C1 segment of cervical spinal cord (tissue), 14 donors: ENCODE data around the gene FBLN2.
A peak's percentile ranks its signal among the peaks of the same experiment; 100 is the strongest.
"Not testable (repeated sequence)": the region's sequence is repeated elsewhere in the genome, so short reads cannot be mapped to it uniquely, and the experiment has no call there.

Experiments
- DNase-seq, 14 donors: peaks; one replicate each; lab custom pipeline; 2025; lab: John Stamatoyannopoulos, UW

Gene FBLN2

DNA sequence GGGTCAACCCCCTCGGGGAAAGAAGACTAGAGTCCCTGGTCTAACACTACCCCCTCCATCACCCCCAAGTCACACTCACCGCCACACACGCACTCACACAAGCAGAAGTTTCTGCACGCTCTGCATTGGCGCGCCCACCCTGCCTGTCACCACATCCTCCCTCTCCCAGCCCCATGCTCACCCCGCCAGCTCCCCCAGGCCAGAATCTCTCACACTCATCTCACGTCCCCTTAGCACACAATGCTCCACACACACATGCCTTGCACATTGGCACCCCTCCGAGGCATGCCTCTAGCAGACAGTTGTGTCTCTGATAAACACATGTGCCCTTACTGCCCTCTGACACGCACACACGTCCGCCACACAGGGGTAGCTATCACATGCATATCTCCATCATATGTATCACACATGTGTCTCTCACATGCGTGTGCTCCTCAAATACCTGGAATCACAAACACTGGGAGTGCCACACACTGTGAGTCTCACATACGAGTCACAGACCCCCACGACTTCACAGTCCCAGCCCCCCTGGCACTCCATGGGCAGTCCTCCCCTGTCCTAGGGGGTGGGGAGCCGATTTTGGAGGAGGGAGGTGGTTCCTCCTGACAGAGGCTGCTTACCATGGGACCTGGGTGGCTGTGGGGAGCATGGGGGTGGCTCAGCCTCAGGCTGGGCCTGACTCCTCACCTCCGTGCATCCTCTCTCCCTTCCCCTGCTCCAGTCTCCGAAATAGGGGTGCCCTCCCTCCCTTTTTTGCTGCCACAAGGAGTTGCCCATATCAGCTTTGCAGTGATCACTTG lies 898 bp downstream of the FBLN2 start:
- no peak for DNase-seq

GRCh38 chr3:13550423-13550690 lies 1.4 kb downstream of the FBLN2 start:
- no peak for DNase-seq

- DNase-seq = no peak
Observed at GRCh38 chr3:13550791-13551360, 2.0 kb downstream of the FBLN2 start.

GRCh38 chr3:13552857-13553652 lies 4.1 kb downstream of the FBLN2 start:
- DNase-seq = peak in 2 of 14 donors; percentile 22 to 24

DNA sequence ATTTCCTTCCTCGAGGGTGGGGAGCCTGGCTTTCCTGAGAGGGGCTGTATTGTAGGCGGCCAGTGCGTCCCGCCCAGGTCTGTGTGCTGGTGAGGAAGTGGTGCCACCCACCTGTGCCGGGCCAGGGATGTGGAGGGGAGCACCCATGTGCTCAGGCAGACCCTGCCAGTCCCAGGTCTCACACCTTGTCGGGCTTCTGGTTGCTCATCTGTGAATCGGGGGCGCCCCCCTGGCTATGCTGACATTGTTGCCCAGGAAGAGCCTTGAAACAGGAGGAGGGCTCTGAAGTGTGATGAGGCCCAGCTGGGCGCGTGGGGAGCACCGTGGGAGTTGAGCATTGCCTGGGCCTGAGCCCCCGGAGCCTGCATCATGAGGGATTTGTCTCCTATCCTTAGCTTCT lies 4.8 kb downstream of the FBLN2 start:
- DNase-seq = no peak

GRCh38 chr3:13555753-13556152 lies 6.8 kb downstream of the FBLN2 start:
- DNase-seq = no peak

- DNase-seq = no peak
Observed at GRCh38 chr3:13556207-13556606, 7.3 kb downstream of the FBLN2 start.

DNA sequence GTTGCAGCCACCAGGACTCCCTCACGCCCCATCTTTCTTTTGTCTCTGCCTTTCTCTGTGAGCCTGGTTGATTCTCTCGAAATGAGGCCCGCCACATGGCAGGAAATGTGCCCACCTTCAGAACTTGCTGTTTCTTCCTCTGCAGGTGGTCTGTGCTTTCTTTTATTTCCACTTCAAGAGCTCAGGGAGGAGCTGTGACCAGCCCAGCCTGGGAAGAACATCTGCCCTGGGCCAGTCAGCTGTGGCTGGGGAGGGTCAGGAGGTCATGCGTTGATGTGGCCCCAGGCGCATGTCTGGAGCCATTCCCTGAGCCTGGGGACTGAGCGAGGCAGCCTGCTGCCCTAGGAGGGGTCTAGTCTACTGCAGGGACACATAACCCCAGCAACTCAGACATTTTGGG lies 8.0 kb downstream of the FBLN2 start:
- no peak for DNase-seq

GRCh38 chr3:13557417-13557816 lies 8.5 kb downstream of the FBLN2 start:
- no peak for DNase-seq

- DNase-seq = no peak
Observed at GRCh38 chr3:13557926-13558325, 9.0 kb downstream of the FBLN2 start.

GRCh38 chr3:13558651-13559050 lies 9.7 kb downstream of the FBLN2 start:
- DNase-seq = no peak

DNA sequence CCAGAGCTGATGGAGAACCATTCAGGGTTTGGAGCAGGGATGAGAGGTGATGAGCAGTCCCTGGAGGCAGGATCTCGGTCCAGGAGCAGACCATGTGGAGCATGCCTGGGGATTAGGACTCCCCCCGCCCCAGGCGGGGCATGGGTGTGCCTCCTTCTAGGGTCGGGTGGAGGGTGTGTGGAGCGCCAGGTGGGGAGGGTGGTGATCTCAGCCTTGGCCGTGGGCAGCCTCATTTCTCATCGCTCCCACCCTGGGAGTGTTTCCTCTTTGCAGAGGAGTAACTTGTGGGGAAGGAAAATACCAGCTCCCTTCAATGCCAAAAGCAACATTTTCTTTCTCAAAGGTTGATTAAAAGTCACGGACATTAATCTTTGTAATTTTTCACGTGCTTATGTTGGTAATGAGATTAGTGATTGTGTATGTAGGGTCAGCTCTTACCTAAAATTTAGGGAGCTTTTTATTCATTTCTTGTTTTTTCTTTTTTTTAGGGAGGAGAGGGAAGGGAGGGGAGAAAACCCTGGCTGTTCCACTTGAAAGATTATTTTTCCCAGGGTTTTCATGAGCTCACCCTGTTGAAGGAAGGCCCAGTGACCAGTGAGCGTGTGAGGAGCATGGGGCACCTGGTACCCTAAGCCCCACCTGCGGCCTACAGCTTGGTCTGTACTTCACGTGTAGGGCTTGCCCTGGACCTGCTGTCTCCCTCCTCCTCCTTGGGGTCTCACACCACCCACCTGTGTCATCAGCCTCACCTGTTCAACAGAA lies 11.0 kb downstream of the FBLN2 start:
- DNase-seq = no peak

DNA sequence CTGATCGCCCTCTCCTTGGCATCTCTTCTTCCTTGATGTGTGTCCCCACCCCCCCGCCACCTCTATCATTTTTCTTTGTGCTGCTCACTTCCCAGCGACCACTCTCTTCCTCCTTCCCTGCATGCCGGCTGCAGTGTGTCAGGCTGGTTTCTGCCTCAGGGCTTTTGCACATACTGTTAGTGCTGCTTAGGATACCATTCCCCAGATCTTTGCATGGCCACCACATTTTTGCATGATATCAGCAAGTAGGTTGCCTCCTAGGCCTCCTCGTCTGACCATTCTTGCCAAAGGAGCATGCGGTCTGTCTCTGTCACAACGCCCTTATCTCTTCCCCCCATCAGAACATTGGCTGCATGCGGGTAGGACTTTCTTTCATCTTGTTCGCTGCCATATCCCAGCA lies 12.5 kb downstream of the FBLN2 start:
- no peak for DNase-seq

GRCh38 chr3:13561967-13562366 lies 13.0 kb downstream of the FBLN2 start:
- DNase-seq = no peak

DNA sequence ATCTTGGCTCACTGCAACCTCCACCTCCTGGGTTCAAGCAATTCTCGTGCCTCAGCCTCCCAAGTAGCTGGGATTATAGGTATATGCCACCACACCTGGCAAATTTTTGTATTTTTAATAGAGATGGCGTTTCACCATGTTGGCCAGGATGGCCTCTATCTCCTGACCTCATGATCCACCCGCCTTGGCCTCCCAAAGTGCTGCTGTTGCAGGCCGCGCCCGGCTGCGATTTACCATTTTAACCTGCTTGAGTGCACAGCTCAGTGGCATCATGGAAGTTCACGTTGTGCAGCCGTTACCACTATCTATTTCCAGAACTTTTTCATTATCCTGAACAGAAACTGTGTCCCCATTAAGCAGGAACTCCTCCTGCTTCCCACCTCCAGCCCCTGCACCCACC lies 13.5 kb downstream of the FBLN2 start:
- not testable (repeated sequence) for DNase-seq

DNA sequence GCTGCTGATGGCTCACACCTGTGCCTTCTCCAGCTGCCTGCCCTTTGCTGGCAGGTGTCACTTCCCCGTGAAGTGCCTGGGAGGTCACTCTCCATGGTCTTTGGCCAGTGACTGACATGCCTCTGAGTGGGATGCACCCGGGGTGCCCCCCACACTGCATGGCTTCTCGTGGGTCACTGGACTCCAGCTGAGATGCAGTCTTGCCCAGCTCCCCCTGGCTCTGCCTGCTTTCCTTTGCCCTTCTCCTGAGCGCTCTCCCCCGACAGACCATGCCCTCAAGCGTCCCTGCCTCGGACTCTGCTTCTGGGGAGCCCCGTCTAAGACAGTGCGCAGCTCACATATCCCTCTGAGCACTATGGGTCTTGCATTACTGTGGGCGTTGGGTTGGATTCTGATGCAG lies 14.4 kb downstream of the FBLN2 start:
- no peak for DNase-seq

- no peak for DNase-seq
Observed at GRCh38 chr3:13563911-13564310, 15.0 kb downstream of the FBLN2 start.

DNA sequence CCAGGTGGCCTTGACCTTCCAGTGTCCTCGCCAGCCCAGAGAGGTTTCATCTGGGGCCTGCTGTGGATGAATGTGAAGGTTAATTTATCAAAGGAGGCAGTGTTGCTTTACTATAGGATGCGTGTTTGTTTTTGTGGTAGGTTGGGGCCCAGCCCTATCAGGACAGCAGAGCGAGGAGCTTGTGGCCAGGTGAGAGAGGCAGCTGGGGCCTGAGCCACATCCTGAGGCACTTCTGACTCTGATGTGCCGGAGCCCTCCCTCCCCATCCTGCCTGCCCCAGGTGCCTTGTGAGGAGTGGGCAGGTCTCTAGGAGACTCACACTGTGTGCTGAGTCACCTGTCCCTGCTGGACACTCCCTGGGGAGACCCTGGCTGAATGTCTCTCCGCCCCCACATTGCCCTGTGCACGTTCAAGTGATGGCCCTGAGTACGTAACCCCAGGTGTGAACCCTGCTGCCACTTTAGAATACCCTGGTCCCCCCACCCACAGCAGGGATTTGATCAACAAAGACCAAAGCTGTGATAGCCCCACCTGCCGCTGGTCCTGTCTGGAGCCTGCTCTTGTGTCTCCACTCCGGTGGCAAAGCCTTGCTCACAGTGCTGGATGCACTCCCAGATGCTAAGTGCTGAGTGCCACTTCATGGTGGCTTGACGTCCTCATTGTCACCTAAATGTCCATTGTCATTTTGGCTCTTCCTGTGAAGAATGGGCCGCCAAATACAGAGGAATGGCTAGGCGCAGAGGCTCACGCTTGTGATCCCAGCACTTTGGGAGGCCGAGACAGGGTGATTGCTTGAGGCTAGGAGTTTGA lies 16.0 kb downstream of the FBLN2 start:
- DNase-seq = no peak

DNA sequence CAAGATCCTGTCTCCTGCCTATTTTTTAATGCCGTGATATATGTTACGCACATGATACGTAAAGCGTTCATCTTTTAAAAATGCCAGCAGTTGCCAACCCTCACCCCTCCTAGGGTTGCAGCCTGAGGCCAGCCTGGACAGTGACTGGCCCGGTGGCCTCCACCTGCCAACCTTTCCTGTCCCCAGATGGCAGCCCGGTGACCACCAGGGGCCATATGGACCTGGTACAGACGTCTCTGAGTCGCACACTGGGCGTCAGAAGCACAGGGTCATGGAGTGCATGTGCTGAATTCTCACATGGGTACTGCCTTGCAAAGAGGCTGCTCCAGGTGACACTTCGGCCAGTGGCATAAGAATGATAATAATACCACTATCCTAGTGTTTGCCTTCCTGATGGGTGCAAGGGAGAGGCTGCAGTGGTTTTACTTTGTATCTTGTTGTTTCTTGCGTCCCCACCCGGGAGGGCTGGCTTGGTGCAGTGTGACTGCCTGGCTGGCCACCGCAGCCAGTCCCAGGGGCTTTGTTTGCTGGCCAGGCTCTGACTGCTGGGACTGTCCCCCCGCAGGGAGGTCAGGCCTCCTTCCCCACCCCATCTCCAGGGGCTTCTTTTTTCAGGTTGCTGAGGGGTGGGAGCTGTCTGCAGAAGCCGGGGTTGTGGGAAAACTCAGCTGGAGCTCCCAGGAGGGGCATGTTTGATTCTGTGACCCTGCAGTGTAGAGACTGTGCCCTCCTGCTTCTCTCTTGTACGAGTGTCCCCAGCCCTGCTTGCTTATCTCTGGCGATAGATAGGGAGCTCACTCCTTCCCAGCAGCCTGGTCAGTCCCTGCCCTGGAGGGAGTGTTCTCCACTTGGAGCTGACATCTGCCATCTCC lies 16.9 kb downstream of the FBLN2 start:
- DNase-seq = peak in 1 of 14 donors; percentile 48

- DNase-seq = no peak
Observed at GRCh38 chr3:13566453-13566748, 17.5 kb downstream of the FBLN2 start.
